HG02610 (cell line): ENCODE data around the gene CSMD2.

Source experiments
- ATAC-seq: cut with Tn5 transposase; IDR thresholded peaks from one replicate; pipeline ENCODE4 v1.9.1; 2021; ENCODE audit warnings: mild to moderate bottlenecking, moderate library complexity; ENCODE audit not compliant: unreplicated experiment

Gene CSMD2

DNA sequence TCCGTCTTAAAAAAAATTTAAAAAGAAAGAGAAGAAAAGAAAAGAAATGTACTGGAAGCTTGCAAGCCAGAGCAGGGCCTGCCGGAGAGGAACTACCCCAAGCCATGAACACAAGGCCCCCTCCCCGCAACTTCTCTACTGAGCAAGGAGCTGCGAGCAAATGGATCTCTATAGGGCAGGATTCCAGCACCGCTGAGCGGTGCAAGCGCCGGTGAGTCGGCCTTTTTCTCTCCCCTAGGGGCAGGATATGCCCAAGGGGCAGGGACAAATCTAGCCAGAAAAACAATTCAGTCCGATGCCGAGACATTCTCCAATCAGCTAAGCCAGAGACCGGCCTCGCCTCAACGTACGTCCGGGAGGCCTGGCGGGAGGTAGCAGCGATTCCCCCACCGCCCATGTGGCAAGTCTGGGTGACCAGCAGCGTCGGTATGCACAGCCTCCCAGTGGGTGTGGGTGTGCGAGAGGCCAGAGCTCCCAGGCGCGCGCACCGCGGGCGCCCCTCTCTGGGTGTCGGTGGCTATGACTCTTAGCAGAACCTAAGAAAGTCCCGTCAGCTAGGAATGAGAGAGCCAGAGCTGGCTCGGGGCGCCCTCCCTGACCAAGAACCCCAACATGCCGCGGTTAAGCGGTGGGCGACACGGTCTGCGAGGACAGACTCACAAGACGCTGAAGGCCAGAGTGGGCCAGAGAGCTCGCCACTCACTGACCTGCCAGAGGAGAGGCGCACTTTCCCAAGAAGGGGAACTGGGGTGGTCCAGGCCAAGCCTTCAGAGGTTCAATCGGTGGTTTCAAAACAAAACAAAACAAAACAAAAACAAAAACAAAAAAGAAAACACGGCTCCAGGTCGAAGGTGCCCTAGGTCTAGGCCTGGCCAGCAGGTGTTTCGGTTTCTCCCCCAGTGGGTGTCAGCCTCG, 1.9 kb downstream of the CSMD2 start:
- ATAC-seq, result peak; percentile 63

DNA sequence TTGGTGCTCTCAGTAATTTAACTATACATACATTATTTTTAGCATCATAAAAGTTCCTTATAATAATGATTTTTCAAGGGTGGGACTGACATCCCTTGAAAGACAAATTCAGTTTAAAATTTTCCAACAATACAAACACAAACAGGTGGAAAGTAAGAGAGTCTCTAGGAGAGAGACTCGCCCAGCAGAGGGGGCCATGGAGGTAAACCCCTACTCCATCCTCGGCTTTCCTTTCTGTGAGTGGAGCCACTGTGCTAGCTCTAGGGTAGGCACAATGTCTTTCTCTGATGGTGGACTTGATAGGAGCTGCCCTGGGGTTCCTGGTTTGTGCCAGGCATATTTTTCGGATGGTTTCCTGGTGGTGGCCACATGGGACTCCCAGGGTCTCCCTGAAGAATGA, 8.3 kb downstream of the CSMD2 start:
- ATAC-seq, result no peak

- ATAC-seq, result no peak
These were observed 9.2 kb downstream of the CSMD2 start for GRCh38 chr1:34155860-34156259.

DNA sequence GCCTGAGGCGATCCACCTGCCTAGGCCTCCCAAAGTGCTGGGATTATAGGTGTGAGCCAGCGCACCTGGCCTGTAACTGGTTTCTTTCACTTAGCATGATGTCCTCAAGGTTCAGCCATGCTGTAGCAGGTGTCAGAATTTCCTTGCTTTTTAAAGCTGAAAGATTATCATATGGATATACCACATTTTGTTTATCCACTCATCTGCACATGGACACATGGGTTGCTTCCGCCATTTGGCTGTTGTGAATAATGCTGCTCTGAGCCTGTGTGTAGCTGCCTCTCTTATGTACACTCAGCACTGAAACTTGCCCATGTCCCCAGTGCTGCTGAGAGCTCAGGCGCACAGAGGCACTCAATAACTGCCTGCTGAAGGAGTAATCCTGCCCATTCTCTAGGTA, 11.8 kb downstream of the CSMD2 start:
- ATAC-seq, result no peak

GRCh38 chr1:34149501-34149900, 15.5 kb downstream of the CSMD2 start:
- ATAC-seq, result no peak

DNA sequence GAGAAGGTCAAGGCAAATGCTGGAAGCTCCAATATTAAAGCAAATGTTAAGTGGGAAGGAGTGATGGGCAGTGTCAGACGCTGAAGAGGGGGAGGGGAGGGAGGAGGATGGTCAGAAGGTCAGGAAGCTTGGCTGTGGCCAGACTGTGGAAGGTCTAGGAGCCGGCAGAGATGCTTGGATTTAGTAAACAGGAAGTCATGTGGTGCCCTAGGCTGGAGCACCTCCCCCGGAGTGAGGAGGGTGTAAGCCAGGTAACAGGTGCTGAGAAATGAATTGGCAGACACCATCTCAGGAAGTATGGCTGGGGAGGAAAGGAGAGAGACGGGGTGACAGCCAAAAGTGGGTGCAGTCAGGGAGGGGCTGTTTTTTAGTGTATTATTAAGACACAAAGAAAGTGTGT, 17.7 kb downstream of the CSMD2 start:
- no peak for ATAC-seq

- ATAC-seq, result no peak
These were observed 20.3 kb downstream of the CSMD2 start for GRCh38 chr1:34144766-34145165.

DNA sequence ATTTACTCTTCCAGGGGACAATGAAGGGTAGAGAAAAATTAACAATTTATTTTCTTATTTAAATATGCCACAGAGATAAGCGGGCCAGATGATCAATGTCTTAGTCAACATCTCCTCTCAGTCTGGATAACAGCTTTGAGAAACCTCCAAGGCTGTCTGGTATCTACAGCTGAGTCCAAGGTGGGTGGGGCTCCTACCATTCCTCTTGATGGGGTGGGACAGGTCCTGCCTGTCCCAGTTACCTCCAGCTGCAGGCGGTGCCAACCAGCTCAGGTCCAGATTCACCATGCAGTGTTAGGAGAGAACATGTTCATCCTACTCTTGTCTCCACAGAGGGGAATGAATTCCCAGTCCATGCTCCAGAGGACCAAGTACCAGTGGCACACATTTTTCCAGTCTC, 21.1 kb downstream of the CSMD2 start:
- ATAC-seq, result no peak

- ATAC-seq, result no peak
These were observed 24.9 kb downstream of the CSMD2 start for GRCh38 chr1:34140011-34140676.

GRCh38 chr1:34137411-34137810, 27.6 kb downstream of the CSMD2 start:
- no peak for ATAC-seq

DNA sequence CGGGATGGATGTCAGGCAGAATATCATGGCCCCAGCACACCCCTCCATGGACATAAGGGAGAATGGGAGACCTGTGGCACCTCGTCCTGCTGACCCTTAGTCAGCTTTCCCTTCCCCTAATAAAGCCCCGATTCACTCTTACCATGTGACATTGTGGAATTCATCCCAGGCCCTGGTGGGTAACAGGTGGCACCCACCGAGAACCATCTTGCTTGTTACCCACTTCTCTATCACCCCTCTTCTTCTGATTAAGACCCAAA, 32.9 kb downstream of the CSMD2 start:
- no peak for ATAC-seq

GRCh38 chr1:34131396-34132160, 33.5 kb downstream of the CSMD2 start:
- no peak for ATAC-seq

DNA sequence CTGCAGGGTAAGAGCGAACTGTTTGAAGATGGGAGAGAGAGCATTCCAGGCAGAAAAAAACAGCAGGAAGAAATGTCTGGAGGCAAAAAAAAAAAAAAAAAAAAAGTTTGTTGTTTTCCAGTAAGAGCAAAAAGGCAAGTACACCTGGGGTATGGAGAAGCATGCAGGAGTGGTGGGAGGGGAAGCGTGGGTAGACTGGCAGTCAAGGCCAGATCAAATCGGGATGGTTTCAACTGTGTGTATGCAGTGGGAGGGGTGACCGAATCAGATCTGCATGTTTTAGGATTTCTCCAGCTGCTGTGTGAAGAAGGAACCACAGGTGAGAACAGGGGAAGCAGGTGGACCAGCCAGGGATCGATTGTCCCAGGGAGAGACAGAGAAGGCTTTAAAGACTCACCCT, 34.7 kb downstream of the CSMD2 start:
- ATAC-seq, result no peak

GRCh38 chr1:34129630-34130029, 35.4 kb downstream of the CSMD2 start:
- ATAC-seq, result no peak

DNA sequence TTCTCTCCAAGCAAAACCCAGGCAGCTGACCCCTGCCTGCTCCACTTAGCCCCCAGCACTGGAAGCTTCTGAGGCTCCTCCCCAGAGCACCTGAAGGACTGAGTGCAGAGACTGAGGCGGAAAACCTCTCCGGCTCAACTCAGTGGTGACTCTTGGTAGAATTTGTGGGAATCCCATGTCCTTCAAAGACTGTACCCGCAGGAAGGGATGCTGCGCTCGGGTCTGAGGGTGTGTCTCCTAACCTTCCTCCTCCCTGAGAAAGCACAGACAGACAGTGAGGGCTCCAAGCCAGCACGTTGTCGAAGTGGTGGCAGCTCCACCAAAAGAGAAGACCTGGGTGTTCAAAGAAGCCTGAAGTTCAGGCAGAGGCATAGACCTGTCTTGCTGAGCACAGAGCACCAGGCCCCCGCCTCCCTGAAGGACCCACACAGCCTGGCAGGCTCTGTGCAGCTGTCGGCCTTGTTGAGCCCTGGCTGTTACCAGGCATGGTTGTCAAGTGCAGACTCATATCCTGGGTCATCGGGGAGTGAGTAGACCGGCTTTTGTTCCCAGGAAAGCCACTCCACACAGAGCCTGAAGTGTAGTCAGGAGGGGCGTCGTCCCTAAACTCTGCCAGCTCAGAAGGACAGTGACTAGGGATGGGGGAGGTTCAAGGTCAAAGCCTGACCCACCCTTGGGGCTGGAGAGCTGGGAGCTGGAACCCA, 36.7 kb downstream of the CSMD2 start:
- no peak for ATAC-seq

DNA sequence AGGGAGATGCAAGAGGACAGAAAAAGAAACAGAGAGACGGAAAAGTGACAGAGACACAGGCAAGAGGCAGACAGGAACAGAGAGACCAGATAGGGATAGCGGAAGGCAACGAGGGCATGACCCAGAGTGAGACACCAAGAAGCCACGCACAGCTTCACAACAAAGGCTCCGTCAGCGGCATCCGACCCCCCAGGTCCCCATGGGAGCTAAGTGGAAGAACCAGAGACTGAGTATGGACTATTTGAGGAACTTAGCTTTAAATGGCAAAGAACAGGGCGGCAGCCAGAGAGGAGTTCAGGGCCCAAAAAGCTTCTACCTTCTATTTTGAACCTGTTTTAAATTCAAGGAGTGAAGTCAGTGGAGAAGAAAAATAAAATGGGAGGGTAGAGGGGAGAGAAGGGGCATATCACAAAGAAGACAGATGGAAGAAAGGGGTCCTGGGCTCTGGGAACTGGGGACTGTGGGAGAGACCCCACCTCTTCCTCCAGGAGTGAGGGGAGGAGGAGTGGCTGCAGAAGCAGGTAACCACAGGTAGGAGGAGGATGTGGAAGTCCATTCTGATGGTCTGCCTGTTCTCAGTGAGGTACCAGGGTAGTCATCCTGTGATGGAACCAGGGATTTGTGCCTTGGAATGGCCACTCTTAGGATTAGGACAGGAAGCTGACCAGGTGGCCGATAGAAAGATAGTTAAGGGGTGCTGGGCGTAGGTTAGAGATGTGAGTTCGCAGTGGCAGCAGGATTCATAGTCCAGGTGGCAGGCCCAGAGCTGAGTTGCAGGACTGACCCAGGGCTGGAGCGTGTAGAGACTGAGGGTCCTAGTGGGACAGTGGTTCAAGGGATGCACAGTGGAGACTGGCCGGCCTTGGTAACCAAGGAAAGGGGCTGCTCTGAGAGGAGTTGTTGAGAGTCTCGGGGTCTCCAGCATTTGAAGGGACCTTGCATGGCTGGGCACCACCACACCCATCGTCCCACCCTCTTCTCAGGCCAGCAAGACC, 37.7 kb downstream of the CSMD2 start:
- ATAC-seq, result no peak

- ATAC-seq, result no peak
These were observed 38.5 kb downstream of the CSMD2 start for GRCh38 chr1:34126486-34126885.

DNA sequence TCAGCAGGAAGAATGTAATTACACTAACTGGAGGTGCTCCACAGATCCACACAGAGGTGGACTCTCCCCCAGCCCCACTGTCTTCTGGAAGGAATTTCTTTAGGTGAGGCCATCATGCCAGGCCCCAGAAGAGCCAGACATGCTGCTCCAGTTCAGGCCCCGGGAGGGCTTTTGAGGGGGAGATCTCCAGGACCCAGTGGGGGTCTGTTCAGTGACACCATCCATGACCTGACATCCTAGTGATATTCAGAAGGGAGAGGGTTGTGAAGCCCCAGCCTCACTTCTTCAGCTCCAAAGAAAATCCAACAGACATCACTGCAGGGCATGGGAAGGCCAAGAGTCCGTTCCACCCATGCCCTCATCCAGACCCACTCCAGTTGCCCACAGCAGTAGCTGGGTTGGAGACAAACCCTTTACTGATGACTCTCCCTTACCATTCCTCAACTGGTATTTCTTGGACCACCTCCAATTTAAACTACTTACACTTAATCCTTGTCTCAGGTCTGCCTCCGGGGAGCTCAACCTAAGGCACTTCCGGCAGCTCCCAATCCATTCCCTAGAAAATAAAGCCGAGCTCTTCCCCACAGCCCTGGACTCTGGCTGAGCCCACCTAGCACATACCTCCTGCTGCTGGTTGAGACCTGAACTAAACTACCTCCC, 39.2 kb downstream of the CSMD2 start:
- no peak for ATAC-seq

GRCh38 chr1:34122080-34122932, 42.7 kb downstream of the CSMD2 start:
- no peak for ATAC-seq
